ENCODE data around the gene CCDC30.
A peak's percentile ranks its signal among the peaks of the same experiment; 100 is the strongest.

Gene CCDC30

GRCh38 chr1:42462828-42463763 lies at the start of gene CCDC30:
CCDC30 (plus strand) TSS chr1:42463286; CDS start chr1:42480552, 17,266 bp downstream.
- peak; percentile 81 to 92 (median 90) for DNase-seq

- no peak for DNase-seq
Observed at GRCh38 chr1:42414551-42415496, 48.3 kb upstream of the CCDC30 start.

GRCh38 chr1:42417166-42417565 lies 45.9 kb upstream of the CCDC30 start:
- no peak for DNase-seq

GRCh38 chr1:42418516-42418915 lies 44.6 kb upstream of the CCDC30 start:
- no peak for DNase-seq

- DNase-seq: no peak
Observed at GRCh38 chr1:42419126-42419821, 43.8 kb upstream of the CCDC30 start.

- no peak for DNase-seq
Observed at GRCh38 chr1:42420121-42420520, 43.0 kb upstream of the CCDC30 start.

- DNase-seq: no peak
Observed at GRCh38 chr1:42420911-42421585, 42.0 kb upstream of the CCDC30 start.

GRCh38 chr1:42422737-42423136 lies 40.3 kb upstream of the CCDC30 start:
- DNase-seq: no peak

- DNase-seq: no peak
Observed at GRCh38 chr1:42423681-42424080, 39.4 kb upstream of the CCDC30 start.

- DNase-seq: no peak
Observed at GRCh38 chr1:42424201-42424600, 38.9 kb upstream of the CCDC30 start.

GRCh38 chr1:42427240-42427639 lies 35.8 kb upstream of the CCDC30 start:
- DNase-seq: no peak

- DNase-seq: no peak
Observed at GRCh38 chr1:42429603-42430002, 33.5 kb upstream of the CCDC30 start.

GRCh38 chr1:42430286-42431135 lies 32.6 kb upstream of the CCDC30 start:
- DNase-seq: no peak

GRCh38 chr1:42431514-42431913 lies 31.6 kb upstream of the CCDC30 start:
- no peak for DNase-seq

GRCh38 chr1:42432714-42433113 lies 30.4 kb upstream of the CCDC30 start:
- no peak for DNase-seq

GRCh38 chr1:42433369-42433768 lies 29.7 kb upstream of the CCDC30 start:
- no peak for DNase-seq

GRCh38 chr1:42434340-42434739 lies 28.7 kb upstream of the CCDC30 start:
- no peak for DNase-seq

GRCh38 chr1:42439940-42440339 lies 23.1 kb upstream of the CCDC30 start:
- no peak for DNase-seq

- no peak for DNase-seq
Observed at GRCh38 chr1:42442662-42443061, 20.4 kb upstream of the CCDC30 start.

- no peak for DNase-seq
Observed at GRCh38 chr1:42449256-42449655, 13.8 kb upstream of the CCDC30 start.

- no peak for DNase-seq
Observed at GRCh38 chr1:42450061-42450460, 13.0 kb upstream of the CCDC30 start.
